GM12878 (cell line): ENCODE data around the gene BRI3BP. TPM values are rescaled to one million over a fixed set of nuclear protein-coding genes. Genes with fewer than 3 reads are reported as not detected.

Experiments
- CBX5 ChIP-seq: sonication (generic); IDR thresholded peaks from 2 replicates; pipeline ENCODE4 v1.6.1; 2016; ENCODE audit warnings: low read depth, moderate library complexity, mild to moderate bottlenecking, inconsistent platforms
- DPF2 ChIP-seq: fragments of 450-650 bp; IDR thresholded peaks from 2 replicates; pipeline ENCODE4 v1.6.1; 2017; ENCODE audit warnings: mild to moderate bottlenecking
- GABPA ChIP-seq: IDR thresholded peaks from 2 replicates; pipeline ENCODE4 v1.6.1; 2014; ENCODE audit warnings: antibody characterized with exemption, low read depth, mild to moderate bottlenecking, inconsistent platforms
- JUNB ChIP-seq: IDR thresholded peaks from 2 replicates; pipeline ENCODE4 v1.6.1; 2016; ENCODE audit warnings: antibody characterized with exemption, mild to moderate bottlenecking
- MXI1 ChIP-seq: fragments of 150-350 bp; IDR thresholded peaks from 2 replicates; pipeline ENCODE4 v1.6.1; 2011; ENCODE audit warnings: low read depth, mild to moderate bottlenecking, inconsistent platforms, low read length, improper control_type of control experiment
- NBN ChIP-seq: fragments of 450-650 bp; IDR thresholded peaks from 2 replicates; pipeline ENCODE4 v1.6.1; 2016
- NFXL1 ChIP-seq: fragments of 450-650 bp; IDR thresholded peaks from 2 replicates; pipeline ENCODE4 v1.6.1; 2017; ENCODE audit warnings: antibody characterized with exemption, mild to moderate bottlenecking, borderline replicate concordance
- SMAD5 ChIP-seq: IDR thresholded peaks from 2 replicates; pipeline ENCODE4 v1.6.1; 2016; ENCODE audit warnings: antibody characterized with exemption, low read depth
- SP1 ChIP-seq: IDR thresholded peaks from one replicate; pipeline ENCODE4 v1.6.1; 2011; ENCODE audit warnings: low read depth, low read length
- SREBF2 ChIP-seq: IDR thresholded peaks from 2 replicates; pipeline ENCODE4 v1.6.1; 2012; ENCODE audit warnings: mild to moderate bottlenecking, low read length
- TAF1 ChIP-seq: IDR thresholded peaks from 2 replicates; pipeline ENCODE4 v1.6.1; 2011; ENCODE audit warnings: mild to moderate bottlenecking, low read depth, low read length, borderline replicate concordance
- WRNIP1 ChIP-seq: IDR thresholded peaks from 2 replicates; pipeline ENCODE4 v1.6.1; 2011; ENCODE audit warnings: low read depth, low read length, improper control_type of control experiment, borderline replicate concordance
- ZZZ3 ChIP-seq: IDR thresholded peaks from 2 replicates; pipeline ENCODE4 v1.6.1; 2011; ENCODE audit warnings: low read depth; ENCODE audit not compliant: control insufficient read depth, insufficient read length
- polyA plus RNA-seq, 11 experiments: library from polyadenylated mRNA; depleted of rRNA in 4 of 11; unstranded in 6 of 11; stranded (reverse) in 5 of 11; fragments of >200 nt; fragmentation: Nextera tagmentation in 4 of 11; fragmentation: Illumina TruSeq in 1 of 11; extraction: Ambion mirVana in 4 of 11; extraction: Trizol in 1 of 11; gene quantifications; 1 replicate in 1 of 11; 2 replicates in 10 of 11; pipeline versions ENCODE4 v1.2.1 to v1.2.3, GENCODE V29; 2011 to 2016; ENCODE audit warnings: inconsistent platforms in 2 of 11, missing spikeins in 2 of 11, low read depth in 1 of 11
- total RNA-seq, 4 experiments: library from RNA; depleted of rRNA in 3 of 4; stranded (reverse); fragments of >200 nt in 3 of 4; fragmentation: Illumina TruSeq in 1 of 4; extraction: Trizol in 1 of 4; gene quantifications; 2 replicates each; pipeline versions ENCODE4 v1.2.1 to v1.2.3, GENCODE V29; 2013 to 2021
- TF ChIP-seq, protein P1 (sequence below): fragments of 450-650 bp; IDR thresholded peaks from 2 replicates; pipeline ENCODE4 v1.6.1; 2016; ENCODE audit warnings: mild to moderate bottlenecking, moderate library complexity, borderline replicate concordance
- TF ChIP-seq, protein P2 (sequence below): IDR thresholded peaks from 2 replicates; pipeline ENCODE4 v1.6.1; 2011; ENCODE audit warnings: borderline replicate concordance, low read depth, mild to moderate bottlenecking, moderate library complexity, low read length; ENCODE audit not compliant: insufficient read depth, poor library complexity, severe bottlenecking
- TF ChIP-seq, protein P3 (sequence below): fragments of 450-650 bp; IDR thresholded peaks from 2 replicates; pipeline ENCODE4 v1.6.1; 2018; ENCODE audit warnings: borderline replicate concordance, mild to moderate bottlenecking; ENCODE audit not compliant: partially characterized antibody
- TF ChIP-seq, protein P4 (sequence below), 3 experiments: IDR thresholded peaks in 2 of 3; conservative IDR thresholded peaks in 1 of 3; 2 replicates each; pipeline ENCODE4 v1.5.1; 2011; ENCODE audit warnings: low read depth in 3 of 3, low read length in 3 of 3, mild to moderate bottlenecking in 3 of 3, control low read depth in 2 of 3, moderate library complexity in 2 of 3, inconsistent platforms in 1 of 3, mixed read lengths in 1 of 3; ENCODE audit not compliant: control insufficient read depth in 2 of 3, insufficient read depth in 1 of 3; ENCODE audit errors: extremely low read depth in 1 of 3

Gene BRI3BP
- total and polyA plus RNA-seq, 10 of the 15 experiments (the other 5 are each of a cell fraction or from before 2014, with no cell fraction given): 11.5 to 37.0 (median 28.5) TPM

DNA sequence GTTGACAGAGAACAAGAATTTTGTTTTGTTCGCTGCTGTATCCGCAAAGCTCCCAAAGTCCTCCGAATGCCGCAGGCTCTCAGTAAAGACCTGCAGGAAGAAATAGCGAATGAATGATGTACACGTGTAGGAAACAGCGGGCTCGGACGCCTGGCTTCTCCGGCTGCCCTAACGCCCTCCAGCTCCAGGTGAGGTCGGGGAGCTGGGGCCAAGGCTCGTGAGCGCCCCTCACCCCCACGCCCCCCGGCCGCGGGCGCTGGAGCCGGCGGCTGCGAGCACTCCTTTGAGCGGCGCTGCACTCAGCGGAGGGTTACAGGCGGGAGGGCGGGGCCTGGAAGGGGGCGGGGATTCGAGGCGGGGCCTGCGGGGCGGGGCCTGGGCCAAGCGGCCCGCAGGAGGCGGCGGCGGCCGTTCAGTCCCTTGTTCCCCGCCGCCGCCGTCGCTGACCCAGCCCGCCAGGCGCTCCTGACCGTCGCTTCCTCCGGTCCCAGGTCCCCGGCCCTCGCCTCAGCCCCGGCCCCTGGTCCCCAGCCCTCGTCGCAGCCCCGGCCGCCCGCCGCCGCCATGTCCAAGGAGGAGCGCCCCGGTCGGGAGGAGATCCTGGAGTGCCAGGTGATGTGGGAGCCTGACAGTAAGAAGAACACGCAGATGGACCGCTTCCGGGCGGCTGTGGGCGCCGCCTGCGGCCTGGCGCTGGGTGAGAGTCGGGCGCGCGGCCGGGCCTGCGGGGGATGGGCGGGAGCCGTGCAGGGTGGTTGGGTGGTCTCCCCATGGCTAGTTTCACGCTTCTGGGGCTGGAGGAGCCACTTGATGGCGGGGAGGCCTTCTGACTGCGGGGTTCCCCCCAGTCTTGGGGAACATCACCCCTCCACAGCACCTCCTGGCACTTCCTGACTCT lies 71.8 kb downstream of the BRI3BP start, which contains the start of gene AACS (continued):
- TF ChIP-seq, protein P1, sequence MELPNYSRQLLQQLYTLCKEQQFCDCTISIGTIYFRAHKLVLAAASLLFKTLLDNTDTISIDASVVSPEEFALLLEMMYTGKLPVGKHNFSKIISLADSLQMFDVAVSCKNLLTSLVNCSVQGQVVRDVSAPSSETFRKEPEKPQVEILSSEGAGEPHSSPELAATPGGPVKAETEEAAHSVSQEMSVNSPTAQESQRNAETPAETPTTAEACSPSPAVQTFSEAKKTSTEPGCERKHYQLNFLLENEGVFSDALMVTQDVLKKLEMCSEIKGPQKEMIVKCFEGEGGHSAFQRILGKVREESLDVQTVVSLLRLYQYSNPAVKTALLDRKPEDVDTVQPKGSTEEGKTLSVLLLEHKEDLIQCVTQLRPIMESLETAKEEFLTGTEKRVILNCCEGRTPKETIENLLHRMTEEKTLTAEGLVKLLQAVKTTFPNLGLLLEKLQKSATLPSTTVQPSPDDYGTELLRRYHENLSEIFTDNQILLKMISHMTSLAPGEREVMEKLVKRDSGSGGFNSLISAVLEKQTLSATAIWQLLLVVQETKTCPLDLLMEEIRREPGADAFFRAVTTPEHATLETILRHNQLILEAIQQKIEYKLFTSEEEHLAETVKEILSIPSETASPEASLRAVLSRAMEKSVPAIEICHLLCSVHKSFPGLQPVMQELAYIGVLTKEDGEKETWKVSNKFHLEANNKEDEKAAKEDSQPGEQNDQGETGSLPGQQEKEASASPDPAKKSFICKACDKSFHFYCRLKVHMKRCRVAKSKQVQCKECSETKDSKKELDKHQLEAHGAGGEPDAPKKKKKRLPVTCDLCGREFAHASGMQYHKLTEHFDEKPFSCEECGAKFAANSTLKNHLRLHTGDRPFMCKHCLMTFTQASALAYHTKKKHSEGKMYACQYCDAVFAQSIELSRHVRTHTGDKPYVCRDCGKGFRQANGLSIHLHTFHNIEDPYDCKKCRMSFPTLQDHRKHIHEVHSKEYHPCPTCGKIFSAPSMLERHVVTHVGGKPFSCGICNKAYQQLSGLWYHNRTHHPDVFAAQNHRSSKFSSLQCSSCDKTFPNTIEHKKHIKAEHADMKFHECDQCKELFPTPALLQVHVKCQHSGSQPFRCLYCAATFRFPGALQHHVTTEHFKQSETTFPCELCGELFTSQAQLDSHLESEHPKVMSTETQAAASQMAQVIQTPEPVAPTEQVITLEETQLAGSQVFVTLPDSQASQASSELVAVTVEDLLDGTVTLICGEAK: no peak
- TF ChIP-seq, protein P2, sequence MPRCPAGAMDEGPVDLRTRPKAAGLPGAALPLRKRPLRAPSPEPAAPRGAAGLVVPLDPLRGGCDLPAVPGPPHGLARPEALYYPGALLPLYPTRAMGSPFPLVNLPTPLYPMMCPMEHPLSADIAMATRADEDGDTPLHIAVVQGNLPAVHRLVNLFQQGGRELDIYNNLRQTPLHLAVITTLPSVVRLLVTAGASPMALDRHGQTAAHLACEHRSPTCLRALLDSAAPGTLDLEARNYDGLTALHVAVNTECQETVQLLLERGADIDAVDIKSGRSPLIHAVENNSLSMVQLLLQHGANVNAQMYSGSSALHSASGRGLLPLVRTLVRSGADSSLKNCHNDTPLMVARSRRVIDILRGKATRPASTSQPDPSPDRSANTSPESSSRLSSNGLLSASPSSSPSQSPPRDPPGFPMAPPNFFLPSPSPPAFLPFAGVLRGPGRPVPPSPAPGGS: no peak
- no peak for TF ChIP-seq SMAD5
- TF ChIP-seq GABPA: no peak
- no peak for TF ChIP-seq SREBF2
- TF ChIP-seq MXI1: no peak
- TF ChIP-seq NFXL1: no peak
- TF ChIP-seq NBN: no peak
- TF ChIP-seq SP1: no peak
- no peak for TF ChIP-seq ZZZ3
- no peak for TF ChIP-seq WRNIP1
- TF ChIP-seq, protein P3, sequence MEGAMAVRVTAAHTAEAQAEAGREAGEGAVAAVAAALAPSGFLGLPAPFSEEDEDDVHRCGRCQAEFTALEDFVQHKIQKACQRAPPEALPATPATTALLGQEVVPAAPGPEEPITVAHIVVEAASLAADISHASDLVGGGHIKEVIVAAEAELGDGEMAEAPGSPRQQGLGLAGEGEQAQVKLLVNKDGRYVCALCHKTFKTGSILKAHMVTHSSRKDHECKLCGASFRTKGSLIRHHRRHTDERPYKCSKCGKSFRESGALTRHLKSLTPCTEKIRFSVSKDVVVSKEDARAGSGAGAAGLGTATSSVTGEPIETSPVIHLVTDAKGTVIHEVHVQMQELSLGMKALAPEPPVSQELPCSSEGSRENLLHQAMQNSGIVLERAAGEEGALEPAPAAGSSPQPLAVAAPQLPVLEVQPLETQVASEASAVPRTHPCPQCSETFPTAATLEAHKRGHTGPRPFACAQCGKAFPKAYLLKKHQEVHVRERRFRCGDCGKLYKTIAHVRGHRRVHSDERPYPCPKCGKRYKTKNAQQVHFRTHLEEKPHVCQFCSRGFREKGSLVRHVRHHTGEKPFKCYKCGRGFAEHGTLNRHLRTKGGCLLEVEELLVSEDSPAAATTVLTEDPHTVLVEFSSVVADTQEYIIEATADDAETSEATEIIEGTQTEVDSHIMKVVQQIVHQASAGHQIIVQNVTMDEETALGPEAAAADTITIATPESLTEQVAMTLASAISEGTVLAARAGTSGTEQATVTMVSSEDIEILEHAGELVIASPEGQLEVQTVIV: no peak
- no peak for TF ChIP-seq JUNB
- TF ChIP-seq CBX5: no peak
- TF ChIP-seq, protein P4, sequence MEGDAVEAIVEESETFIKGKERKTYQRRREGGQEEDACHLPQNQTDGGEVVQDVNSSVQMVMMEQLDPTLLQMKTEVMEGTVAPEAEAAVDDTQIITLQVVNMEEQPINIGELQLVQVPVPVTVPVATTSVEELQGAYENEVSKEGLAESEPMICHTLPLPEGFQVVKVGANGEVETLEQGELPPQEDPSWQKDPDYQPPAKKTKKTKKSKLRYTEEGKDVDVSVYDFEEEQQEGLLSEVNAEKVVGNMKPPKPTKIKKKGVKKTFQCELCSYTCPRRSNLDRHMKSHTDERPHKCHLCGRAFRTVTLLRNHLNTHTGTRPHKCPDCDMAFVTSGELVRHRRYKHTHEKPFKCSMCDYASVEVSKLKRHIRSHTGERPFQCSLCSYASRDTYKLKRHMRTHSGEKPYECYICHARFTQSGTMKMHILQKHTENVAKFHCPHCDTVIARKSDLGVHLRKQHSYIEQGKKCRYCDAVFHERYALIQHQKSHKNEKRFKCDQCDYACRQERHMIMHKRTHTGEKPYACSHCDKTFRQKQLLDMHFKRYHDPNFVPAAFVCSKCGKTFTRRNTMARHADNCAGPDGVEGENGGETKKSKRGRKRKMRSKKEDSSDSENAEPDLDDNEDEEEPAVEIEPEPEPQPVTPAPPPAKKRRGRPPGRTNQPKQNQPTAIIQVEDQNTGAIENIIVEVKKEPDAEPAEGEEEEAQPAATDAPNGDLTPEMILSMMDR (IDR thresholded peaks at IDR 0.05 in 2 of 3, conservative IDR thresholded peaks at IDR 0.05 in 1 of 3; ENCODE audit: control insufficient read depth in 2 of 3, extremely low read depth in 1 of 3, insufficient read depth in 1 of 3, low read depth in 3 of 3, low read length in 3 of 3): 0 out of 6 replicates have a peak, but pooled peaks of 1 of the 3 experiments have one; percentile 8
- peak; percentile 80; the same call in 1 of the 2 replicates for TF ChIP-seq TAF1
- peak; percentile 41; the same call in 1 of the 2 replicates for TF ChIP-seq DPF2
